AG04450 (cell line): ENCODE data around the gene WNT7B. TPM values are rescaled to one million over a fixed set of nuclear protein-coding genes. Genes with fewer than 3 reads are reported as not detected.

Source experiments
- CTCF ChIA-PET: fragments of 300-600, 350-600 bp; formaldehyde crosslinking; extraction: SDS; loops from one replicate; lab custom pipeline; 2022; ENCODE audit warnings: antibody characterized with exemption, inconsistent platforms; lab: Charles Lee
- POLR2A ChIA-PET: fragments of 350-600 bp; formaldehyde crosslinking; extraction: SDS; loops from one replicate; lab custom pipeline; 2021; ENCODE audit warnings: antibody characterized with exemption, inconsistent platforms; lab: Yijun Ruan, JAX
- DNase-seq: peaks from one replicate; pipeline ENCODE4 v3.0.0-alpha.2; 2011; ENCODE audit warnings: low read depth, low spot score
- H3K27ac ChIP-seq: one replicate; pipeline ENCODE4 v1.5.1; 2012; ENCODE audit warnings: low read depth, low read length, control low read depth
- H3K27me3 ChIP-seq: one replicate; pipeline ENCODE4 v1.6.0; 2012; ENCODE audit warnings: low read length; ENCODE audit not compliant: control insufficient read depth, insufficient read depth
- H3K4me3 ChIP-seq: 2 replicates; pipeline ENCODE4 v1.5.1; 2011; ENCODE audit warnings: mild to moderate bottlenecking, low read depth, low read length, control low read depth
- H3K9me3 ChIP-seq: 2 replicates; pipeline ENCODE4 v1.5.1; 2012; ENCODE audit warnings: low read length; ENCODE audit not compliant: control insufficient read depth, insufficient read depth
- CTCF ChIP-seq: IDR thresholded peaks from 2 replicates; pipeline ENCODE4 v1.5.1; 2011; ENCODE audit warnings: low read depth, low read length, control low read depth, inconsistent platforms
- polyA plus RNA-seq: library from polyadenylated mRNA; depleted of rRNA; stranded (reverse); fragments of >200 nt; gene quantifications from 2 replicates; pipeline ENCODE4 v1.2.3, GENCODE V29; 2011

The WNT7B gene
- polyA plus RNA-seq, 1 experiment: 0.56 TPM

GRCh38 chr22:45938913-45939312 is 38.0 kb downstream of the WNT7B start:
- ChIA-PET POLR2A (no interaction called here), CTCF (interaction anchor here (1.2 kb wide), 1 partner anchor 39 kb away, joined by 3 read pairs; no protein-coding TSS in a partner anchor)
- no peak overlapping the region for H3K4me3 ChIP-seq
- TF ChIP-seq CTCF: no peak
- no peaks in the 10 kb centered on the region for H3K27me3 ChIP-seq
- DNase-seq: no peak
- no peaks in the 10 kb centered on the region; the same call in 1 of the 2 replicates for H3K9me3 ChIP-seq
- no peak overlapping the region for H3K27ac ChIP-seq

DNA sequence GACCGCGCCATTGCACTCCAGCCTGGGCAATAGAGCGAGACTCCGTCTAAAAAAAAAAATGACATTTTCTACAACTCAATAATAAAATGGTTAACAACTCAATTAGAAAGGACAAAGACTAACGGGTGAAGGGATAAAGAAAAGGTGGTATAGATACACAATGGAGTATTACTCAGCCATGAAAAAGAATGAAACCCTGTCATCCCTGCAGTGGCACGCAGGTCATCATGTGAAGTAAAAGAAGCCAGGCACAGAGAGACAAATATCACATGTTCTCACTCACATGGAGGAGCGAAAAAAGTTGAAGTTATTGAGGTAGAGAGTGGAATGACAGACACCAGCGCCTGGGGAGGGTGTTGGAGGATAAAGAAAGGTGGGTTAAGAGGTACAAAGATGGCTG is 39.0 kb downstream of the WNT7B start:
- CTCF ChIA-PET: no interaction called here
- POLR2A ChIA-PET: no interaction called here
- Histone ChIP-seq H3K27me3 (no peaks in the 10 kb centered on the region), H3K4me3 (no peak overlapping the region), H3K27ac (no peak overlapping the region), H3K9me3 (no peaks in the 10 kb centered on the region; the same call in 1 of the 2 replicates)
- DNase-seq: no peak
- TF ChIP-seq CTCF: no peak

DNA sequence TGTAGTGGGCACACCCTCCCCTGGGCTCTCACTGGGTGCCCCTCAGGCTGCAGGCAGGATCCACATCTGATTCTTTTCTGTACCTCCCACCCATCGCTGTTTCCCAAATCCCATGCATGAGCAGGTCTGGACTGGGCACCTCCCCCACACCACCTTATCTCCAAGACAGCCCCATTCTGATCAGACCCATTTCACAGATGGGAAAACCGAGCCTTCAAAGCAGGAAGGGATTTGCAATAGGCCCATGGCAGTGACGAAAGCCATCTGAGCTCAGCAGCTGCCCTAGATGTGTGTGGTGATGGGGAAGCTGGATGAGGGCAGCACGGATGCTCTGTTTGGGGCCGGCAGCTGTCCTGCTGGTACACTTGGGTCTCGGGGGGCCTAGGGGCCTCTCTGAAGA is 41.4 kb downstream of the WNT7B start:
- no peak for TF ChIP-seq CTCF
- ChIA-PET CTCF (no interaction called here), POLR2A (no interaction called here)
- no peak for DNase-seq
- Histone ChIP-seq H3K27ac (no peak overlapping the region), H3K4me3 (no peak overlapping the region), H3K9me3 (no peaks in the 10 kb centered on the region; the same call in 1 of the 2 replicates), H3K27me3 (no peaks in the 10 kb centered on the region)

DNA sequence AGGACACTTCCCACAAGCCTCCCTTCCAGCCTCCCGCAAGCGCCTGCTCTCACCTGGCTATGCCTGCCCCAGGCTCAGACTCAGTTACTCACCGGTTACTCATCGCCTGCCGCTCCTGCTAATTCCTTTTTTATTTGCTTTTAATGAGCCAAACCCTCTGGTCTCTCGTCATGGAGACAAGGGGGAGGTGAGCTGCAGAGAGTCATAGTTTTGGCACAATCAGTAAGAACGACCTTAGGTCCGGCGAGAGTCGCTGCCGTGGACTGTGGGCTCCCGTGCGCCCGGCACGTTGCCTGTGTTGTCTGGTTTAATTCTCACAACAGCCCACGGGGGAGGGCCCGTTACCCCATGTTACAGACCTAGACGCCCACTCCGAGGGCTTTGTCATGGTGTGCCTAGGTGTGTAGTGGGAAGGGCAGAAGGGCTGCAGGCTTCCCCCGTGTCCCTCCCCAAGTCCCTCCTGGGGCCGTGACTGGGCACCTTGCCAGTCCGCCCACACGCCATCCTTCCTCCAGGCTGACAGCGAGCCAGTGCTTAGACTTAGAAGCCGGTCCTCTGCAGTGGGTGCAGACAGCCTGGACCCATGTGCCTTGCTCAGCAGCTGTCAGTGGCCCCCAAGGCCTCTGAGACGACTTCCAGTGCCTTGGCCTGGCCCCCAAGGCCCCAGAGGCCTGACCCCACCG is 42.2 kb downstream of the WNT7B start:
- TF ChIP-seq CTCF: no peak
- Histone ChIP-seq H3K4me3 (peak overlapping the region; percentile 41), H3K27me3 (no peaks in the 10 kb centered on the region), H3K27ac (peak overlapping the region; percentile 68), H3K9me3 (no peaks in the 10 kb centered on the region; the same call in 1 of the 2 replicates)
- DNase-seq: peak; percentile 71
- POLR2A ChIA-PET: interaction anchor here (0.7 kb wide), 1 partner anchor 29 kb away, joined by 4 read pairs; no protein-coding TSS in a partner anchor
- CTCF ChIA-PET: no interaction called here

GRCh38 chr22:45934168-45934564 is 42.8 kb downstream of the WNT7B start:
- DNase-seq: no peak
- ChIA-PET POLR2A (interaction anchor here (0.7 kb wide), 1 partner anchor 28 kb away, joined by 4 read pairs; no protein-coding TSS in a partner anchor), CTCF (no interaction called here)
- Histone ChIP-seq H3K27me3 (no peaks in the 10 kb centered on the region), H3K4me3 (no peak overlapping the region), H3K9me3 (no peaks in the 10 kb centered on the region; the same call in 1 of the 2 replicates), H3K27ac (peak overlapping the region; percentile 39)
- TF ChIP-seq CTCF: no peak
